ENCODE results near the gene TRIM34. TPM values are rescaled to one million over a fixed set of nuclear protein-coding genes. Genes with fewer than 3 reads are reported as not detected.
A peak's percentile ranks its signal among the peaks of the same experiment; 100 is the strongest.

TRIM34 gene
- total RNA-seq, 1 donor from 2014 or later: 2.0 TPM

DNA sequence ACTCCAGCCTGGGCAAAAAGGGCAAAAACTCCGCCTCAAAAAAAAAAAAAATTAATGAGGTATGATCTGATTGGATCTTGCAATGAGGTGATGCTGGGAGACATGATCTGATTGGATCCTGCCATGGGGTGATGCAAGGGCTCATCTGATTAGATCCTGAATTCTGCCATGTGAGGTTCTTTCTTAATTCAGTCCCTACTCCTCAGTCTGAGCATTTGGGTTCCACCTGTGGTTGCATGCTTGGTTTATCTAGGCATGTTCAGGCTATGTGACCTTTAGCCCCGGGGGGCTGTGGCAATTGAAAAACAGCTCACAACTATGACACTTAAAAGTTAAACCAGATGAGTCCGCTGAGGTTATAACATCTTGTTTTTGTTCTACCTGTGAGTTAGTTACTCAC is 33.2 kb upstream of the TRIM34 start:
- H3K4me1 Mint-ChIP-seq (ENCODE audit: low read depth): peaks cover 2% of the 10 kb centered on the region
- no peak for TF ChIP-seq CTCF (IDR thresholded peaks at IDR 0.05; ENCODE audit: unreplicated experiment)
- H3K27ac Mint-ChIP-seq: no peak overlapping the region
- H3K27me3 Mint-ChIP-seq: no peaks in the 10 kb centered on the region
- no peak overlapping the region for H3K4me3 Mint-ChIP-seq (ENCODE audit: low read depth)
- DNase-seq (ENCODE audit: low spot score, unreplicated experiment): no peak
- H3K36me3 Mint-ChIP-seq (ENCODE audit: insufficient read depth): peaks cover 4% of the 10 kb centered on the region
- peaks cover 5% of the 10 kb centered on the region for H3K9me3 Mint-ChIP-seq (ENCODE audit: low read depth)

DNA sequence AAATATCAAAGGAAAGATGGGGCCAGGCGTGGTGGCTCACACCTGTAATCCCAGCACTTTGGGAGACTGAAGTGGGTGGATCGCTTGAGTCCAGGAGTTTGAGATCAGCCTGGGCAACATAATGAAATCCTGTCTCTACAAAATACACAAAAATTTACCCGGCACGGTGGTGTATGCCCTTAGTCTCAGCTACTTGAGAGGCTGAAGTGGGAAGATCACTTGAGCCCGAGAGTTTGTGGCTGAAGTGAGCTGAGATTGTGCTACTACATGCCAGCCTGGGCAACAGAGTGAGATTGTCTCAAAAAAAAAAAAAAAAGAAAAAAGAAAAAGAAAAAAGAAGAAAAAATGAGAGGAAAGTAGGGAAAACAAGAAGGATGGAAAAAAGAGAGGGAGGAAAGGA is 32.2 kb upstream of the TRIM34 start:
- no peak overlapping the region for H3K4me3 Mint-ChIP-seq (ENCODE audit: low read depth)
- H3K27ac Mint-ChIP-seq: no peak overlapping the region
- no peak for TF ChIP-seq CTCF (IDR thresholded peaks at IDR 0.05; ENCODE audit: unreplicated experiment)
- H3K27me3 Mint-ChIP-seq: no peaks in the 10 kb centered on the region
- H3K9me3 Mint-ChIP-seq (ENCODE audit: low read depth): peaks cover 5% of the 10 kb centered on the region
- peaks cover 5% of the 10 kb centered on the region for H3K4me1 Mint-ChIP-seq (ENCODE audit: low read depth)
- no peak for DNase-seq (ENCODE audit: low spot score, unreplicated experiment)
- H3K36me3 Mint-ChIP-seq (ENCODE audit: insufficient read depth): peaks cover 4% of the 10 kb centered on the region

GRCh38 chr11:5593146-5593545 is 31.7 kb upstream of the TRIM34 start:
- no peak for DNase-seq (ENCODE audit: low spot score, unreplicated experiment)
- Mint-ChIP-seq H3K4me3 (ENCODE audit: low read depth) (no peak overlapping the region), H3K36me3 (ENCODE audit: insufficient read depth) (peaks cover 4% of the 10 kb centered on the region), H3K9me3 (ENCODE audit: low read depth) (peaks cover 5% of the 10 kb centered on the region), H3K27me3 (no peaks in the 10 kb centered on the region), H3K4me1 (ENCODE audit: low read depth) (peaks cover 8% of the 10 kb centered on the region), H3K27ac (no peak overlapping the region)
- TF ChIP-seq CTCF (IDR thresholded peaks at IDR 0.05; ENCODE audit: unreplicated experiment): no peak

DNA sequence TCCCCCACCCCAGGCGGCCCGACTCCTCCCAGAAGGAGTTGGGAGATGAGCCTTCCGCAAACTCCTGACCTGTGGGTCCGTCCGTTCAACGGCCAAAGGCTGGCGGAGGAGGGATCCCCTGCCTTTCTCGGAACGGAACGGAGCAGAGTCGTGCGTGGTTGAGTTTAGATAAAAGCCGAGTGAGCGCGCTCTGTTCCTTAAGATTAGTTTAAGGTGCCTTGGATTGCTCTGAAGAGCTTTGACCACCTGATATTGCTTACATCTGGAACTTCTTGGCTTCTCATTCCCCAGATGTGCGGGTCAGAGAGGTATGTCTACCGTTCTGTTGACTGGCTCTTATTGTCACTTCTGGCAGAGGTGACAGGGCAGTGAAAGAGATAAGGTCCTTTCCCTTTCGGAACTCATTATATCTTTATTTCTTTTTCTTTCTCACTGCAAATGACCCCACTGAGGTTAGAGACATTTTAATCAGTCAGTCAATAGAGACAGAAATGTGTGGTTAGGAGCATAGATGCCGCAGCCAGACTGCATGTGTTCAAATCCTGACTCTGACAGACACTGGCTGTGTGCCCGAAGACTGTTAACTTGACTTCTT is 28.1 kb upstream of the TRIM34 start, which contains the start of gene TRIM6:
TSS of gene TRIM6 (plus strand) at position 31 of the 595 bp plus-strand sequence. CDS start at position 292, 261 bp downstream.
- no peak for TF ChIP-seq CTCF (IDR thresholded peaks at IDR 0.05; ENCODE audit: unreplicated experiment)
- peak within 1 kb of the TSS; percentile 86 for H3K27ac Mint-ChIP-seq
- no peaks in the 10 kb centered on the region for H3K36me3 Mint-ChIP-seq (ENCODE audit: insufficient read depth)
- H3K4me1 Mint-ChIP-seq (ENCODE audit: low read depth): peaks cover 8% of the 10 kb centered on the region
- H3K9me3 Mint-ChIP-seq (ENCODE audit: low read depth): no peaks in the 10 kb centered on the region
- H3K27me3 Mint-ChIP-seq: no peaks in the 10 kb centered on the region
- H3K4me3 Mint-ChIP-seq (ENCODE audit: low read depth): peak within 1 kb of the TSS; percentile 84
- DNase-seq (ENCODE audit: low spot score, unreplicated experiment): peak; percentile 33

DNA sequence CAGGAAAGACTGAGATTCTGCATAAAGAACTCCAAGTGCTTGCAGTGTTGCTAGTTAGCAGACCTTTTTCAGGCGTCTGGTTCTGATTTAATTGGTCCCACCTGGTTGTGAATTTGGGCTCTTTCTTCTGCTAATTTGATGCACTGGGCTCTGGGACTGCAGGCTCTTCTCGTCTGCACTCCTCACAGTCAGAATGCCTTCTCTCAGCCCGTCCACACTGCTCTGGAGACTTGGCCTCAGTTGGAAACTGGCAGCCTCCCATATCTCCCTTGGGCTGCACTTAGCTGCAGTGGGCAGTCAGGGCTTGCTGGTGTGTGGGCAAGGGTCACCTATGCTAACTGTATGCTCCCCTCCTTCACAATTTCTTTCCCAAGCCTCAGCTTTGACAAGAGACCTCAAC is 26.8 kb upstream of the TRIM34 start:
- H3K27ac Mint-ChIP-seq: no peak overlapping the region

More for the DNA sequence above, 26.8 kb upstream of the TRIM34 start:
- peaks cover 8% of the 10 kb centered on the region for H3K4me1 Mint-ChIP-seq (ENCODE audit: low read depth)
- TF ChIP-seq CTCF (IDR thresholded peaks at IDR 0.05; ENCODE audit: unreplicated experiment): no peak
- DNase-seq (ENCODE audit: low spot score, unreplicated experiment): no peak
- H3K27me3 Mint-ChIP-seq: no peaks in the 10 kb centered on the region
- no peaks in the 10 kb centered on the region for H3K9me3 Mint-ChIP-seq (ENCODE audit: low read depth)
- no peak overlapping the region for H3K4me3 Mint-ChIP-seq (ENCODE audit: low read depth)
- no peaks in the 10 kb centered on the region for H3K36me3 Mint-ChIP-seq (ENCODE audit: insufficient read depth)

Data from progenitor cell of endocrine pancreas (in vitro differentiated cells).